Effector memory CD8-positive, alpha-beta T cell (primary cell): ENCODE data around the gene CALML6.

ENCODE experiments used
- ATAC-seq: fragments of 150-1000 bp; cut with Tn5 transposase; replicated peaks from 2 replicates; pipeline ENCODE4 v1.10.0; 2021; ENCODE audit warnings: mild to moderate bottlenecking, moderate library complexity
- DNase-seq, 3 experiments: peaks; one replicate each; pipeline ENCODE4 v3.0.0; 2021
- H3K27ac Mint-ChIP-seq, 2 donors: one replicate each; pipeline ENCODE4 v1.8.0; 2022; ENCODE audit warnings: mild to moderate bottlenecking in 2 of 2, mixed read lengths in 2 of 2, moderate library complexity in 2 of 2
- H3K27me3 Mint-ChIP-seq, 2 donors: one replicate each; pipeline ENCODE4 v1.8.0; 2022; ENCODE audit warnings: mixed read lengths in 2 of 2
- H3K36me3 Mint-ChIP-seq: one replicate; pipeline ENCODE4 v1.8.0; 2022; ENCODE audit warnings: mild to moderate bottlenecking, moderate library complexity, mixed read lengths; ENCODE audit not compliant: insufficient read depth
- H3K4me1 Mint-ChIP-seq, 2 donors: one replicate each; pipeline ENCODE4 v1.8.0; 2022; ENCODE audit warnings: low read depth in 2 of 2, mixed read lengths in 2 of 2
- H3K4me3 Mint-ChIP-seq, 2 donors: one replicate each; pipeline ENCODE4 v1.8.0; 2022; ENCODE audit warnings: mild to moderate bottlenecking in 2 of 2, mixed read lengths in 2 of 2, moderate library complexity in 2 of 2
- H3K9me3 Mint-ChIP-seq, 2 donors: one replicate each; pipeline ENCODE4 v1.8.0; 2022; ENCODE audit warnings: mixed read lengths in 2 of 2

Gene CALML6

DNA sequence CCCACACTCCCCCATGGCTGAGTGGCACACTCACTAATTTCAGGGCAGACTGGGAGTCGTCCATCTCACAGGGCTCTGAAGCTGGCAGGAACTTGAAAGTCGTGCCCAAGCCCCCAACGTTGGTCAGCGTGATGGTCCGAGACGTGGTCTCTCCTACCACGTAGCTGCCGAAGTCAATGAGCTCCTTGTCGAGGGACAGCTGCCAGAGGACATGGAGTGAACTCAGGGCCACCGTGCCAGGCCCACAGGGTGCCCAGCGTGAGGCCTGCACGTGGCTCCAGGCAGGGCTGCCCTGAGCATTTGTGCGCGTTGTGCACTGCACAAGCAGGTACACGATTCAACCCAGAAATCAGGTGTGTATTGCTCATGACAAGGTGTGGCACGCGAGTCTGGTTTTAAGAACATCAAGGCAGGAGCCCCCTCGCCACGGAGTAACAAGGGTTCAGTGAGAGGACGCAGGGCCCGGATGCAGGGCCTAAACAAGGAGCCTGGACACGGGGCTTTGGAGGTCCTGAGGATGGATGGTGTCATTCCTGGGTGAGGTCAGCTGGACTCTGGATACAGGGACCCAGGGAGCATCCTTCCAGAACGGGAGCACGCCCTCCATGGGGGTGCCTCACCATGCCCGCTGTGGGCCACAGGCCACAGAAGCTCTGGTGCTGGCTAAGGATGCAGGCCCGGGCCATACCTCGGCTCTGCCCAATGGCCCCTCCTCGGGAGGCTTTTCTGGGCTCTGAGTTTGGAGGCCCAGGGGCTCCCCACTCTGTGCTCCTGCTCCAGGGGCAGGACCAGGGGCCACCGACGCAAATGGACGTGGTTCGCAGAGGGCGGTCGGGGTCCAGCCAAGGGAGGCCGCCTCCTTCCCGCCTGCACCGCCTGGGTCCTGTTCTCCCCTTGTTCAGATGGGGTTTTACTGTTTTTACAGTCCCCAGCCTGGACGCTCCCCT lies 41.8 kb downstream of the CALML6 start:
- H3K27me3 Mint-ChIP-seq = peaks cover 21 to 67% of the 10 kb centered on the region in 2 donors
- no peak overlapping the region for H3K4me3 Mint-ChIP-seq
- peaks cover 0 to 1% of the 10 kb centered on the region in 2 donors for H3K9me3 Mint-ChIP-seq
- peaks cover 0 to 2% of the 10 kb centered on the region in 2 donors for H3K4me1 Mint-ChIP-seq
- peaks cover 3% of the 10 kb centered on the region for H3K36me3 Mint-ChIP-seq
- DNase-seq = no peak
- ATAC-seq = no peak
- H3K27ac Mint-ChIP-seq = no peak overlapping the region

DNA sequence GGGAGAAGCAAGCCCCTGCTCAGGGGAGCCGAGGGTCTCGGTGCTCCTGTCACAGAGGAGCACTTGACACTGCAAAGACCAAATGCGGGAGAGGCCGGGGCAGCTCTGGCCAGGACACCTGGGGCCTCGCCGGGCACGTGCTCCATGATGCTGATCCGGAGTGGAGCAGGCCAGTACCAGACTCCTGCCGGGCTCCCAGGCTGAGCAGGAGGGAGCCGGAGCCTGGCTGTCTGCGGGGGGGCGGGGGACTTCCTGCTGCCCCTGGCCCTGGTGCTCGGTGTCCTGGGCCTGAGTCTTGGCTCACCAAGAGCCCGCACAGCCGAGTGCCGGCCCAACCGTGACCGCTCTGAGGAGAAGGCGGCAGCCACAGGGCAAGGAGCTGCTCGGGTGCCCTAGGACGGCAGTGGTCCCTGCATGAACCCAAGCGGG lies 42.5 kb downstream of the CALML6 start:
- Mint-ChIP-seq H3K4me3 (no peak overlapping the region), H3K36me3 (peaks cover 3% of the 10 kb centered on the region), H3K4me1 (peaks cover 0 to 3% of the 10 kb centered on the region in 2 donors), H3K27ac (no peak overlapping the region), H3K27me3 (peaks cover 27 to 68% of the 10 kb centered on the region in 2 donors), H3K9me3 (peaks cover 0 to 1% of the 10 kb centered on the region in 2 donors)
- DNase-seq (no peak), ATAC-seq (no peak)

DNA sequence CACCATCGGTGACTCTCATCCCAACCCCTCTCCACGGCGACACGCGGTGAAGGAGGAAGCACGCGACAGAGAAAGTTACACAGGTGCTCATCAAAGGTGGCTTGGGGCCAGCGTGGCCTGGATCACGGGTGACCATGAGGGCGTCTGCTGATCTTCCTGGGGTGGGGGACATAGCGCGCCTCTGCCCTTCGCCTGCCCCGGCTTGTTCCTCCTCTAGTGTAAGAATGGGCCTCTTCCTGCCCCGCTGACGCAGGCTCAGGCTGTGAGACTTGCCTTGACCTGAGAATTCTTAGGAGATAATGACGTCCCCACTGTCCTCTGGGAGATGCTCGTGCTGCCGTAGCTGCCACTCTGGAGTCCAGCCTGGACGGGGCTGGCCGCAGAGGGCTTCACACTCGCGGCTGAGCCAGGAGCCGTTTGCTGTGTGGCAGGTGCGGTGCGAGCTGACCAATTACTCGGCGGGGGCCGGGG lies 43.0 kb downstream of the CALML6 start:
- Mint-ChIP-seq H3K27ac (no peak overlapping the region), H3K36me3 (peaks cover 3% of the 10 kb centered on the region), H3K27me3 (peaks cover 32 to 71% of the 10 kb centered on the region in 2 donors), H3K4me1 (peaks cover 0 to 3% of the 10 kb centered on the region in 2 donors), H3K4me3 (no peak overlapping the region), H3K9me3 (peaks cover 0 to 1% of the 10 kb centered on the region in 2 donors)
- ATAC-seq = no peak
- DNase-seq = no peak

DNA sequence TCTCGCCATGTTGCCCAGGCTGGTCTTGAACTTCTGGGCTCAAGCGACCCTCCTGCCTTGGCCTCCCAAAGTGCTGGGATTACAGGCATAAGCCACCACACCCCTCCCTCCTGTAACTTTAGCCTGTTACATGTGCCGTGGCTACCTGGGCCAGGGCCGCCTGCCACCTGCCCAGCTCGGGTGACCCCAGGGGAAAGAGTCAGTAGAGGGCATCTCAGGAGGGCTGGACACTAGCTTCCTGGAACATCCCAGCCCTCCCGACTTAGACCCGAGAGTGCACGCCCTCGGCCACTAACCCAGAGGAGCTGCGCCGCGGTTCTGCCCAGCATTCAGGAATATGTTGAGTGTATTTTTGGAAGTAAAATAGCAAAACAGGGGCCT lies 44.4 kb downstream of the CALML6 start:
- Mint-ChIP-seq H3K36me3 (peaks cover 3% of the 10 kb centered on the region), H3K27me3 (peaks cover 32 to 73% of the 10 kb centered on the region in 2 donors), H3K9me3 (peaks cover 0 to 1% of the 10 kb centered on the region in 2 donors), H3K27ac (no peak overlapping the region), H3K4me1 (peaks cover 0 to 3% of the 10 kb centered on the region in 2 donors), H3K4me3 (no peak overlapping the region)
- ATAC-seq (no peak), DNase-seq (no peak)

DNA sequence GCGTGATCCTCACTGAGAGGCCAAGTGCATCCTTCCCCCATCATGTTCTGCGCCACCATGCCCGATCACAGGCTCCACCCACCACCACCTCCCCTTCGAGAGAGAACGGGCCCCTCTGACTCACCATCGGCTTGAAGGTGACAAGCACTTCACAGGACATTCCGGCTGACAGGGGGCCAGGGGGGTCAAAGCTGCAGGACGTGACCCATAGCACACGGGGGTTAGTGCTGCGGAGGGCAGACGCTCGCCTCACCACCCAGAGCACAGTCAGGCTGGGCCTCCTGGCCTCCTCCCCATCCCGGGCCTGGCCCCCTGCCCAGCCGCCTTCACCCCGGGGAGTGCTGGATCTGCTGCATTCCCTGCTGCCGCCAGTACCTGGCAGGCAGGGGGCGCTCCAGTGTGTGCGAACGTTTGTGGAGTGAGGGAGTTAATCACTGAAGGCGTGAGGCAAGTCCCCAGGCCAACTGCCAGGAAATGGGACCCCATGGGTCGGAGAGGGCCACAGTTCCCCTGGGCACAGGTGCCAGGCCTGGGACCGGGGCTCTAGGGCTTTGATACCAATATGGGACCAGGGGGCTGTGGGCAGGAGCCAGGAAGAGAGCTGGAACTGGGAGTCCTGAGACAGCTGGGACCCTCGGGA lies 44.9 kb downstream of the CALML6 start:
- ATAC-seq (no peak), DNase-seq (peak; percentile 24 to 31 (median 25))
- Mint-ChIP-seq H3K4me1 (peaks cover 0 to 2% of the 10 kb centered on the region in 2 donors), H3K4me3 (no peak overlapping the region), H3K9me3 (peaks cover 0 to under 1% of the 10 kb centered on the region in 2 donors), H3K36me3 (no peaks in the 10 kb centered on the region), H3K27ac (no peak overlapping the region), H3K27me3 (peaks cover 32 to 73% of the 10 kb centered on the region in 2 donors)

DNA sequence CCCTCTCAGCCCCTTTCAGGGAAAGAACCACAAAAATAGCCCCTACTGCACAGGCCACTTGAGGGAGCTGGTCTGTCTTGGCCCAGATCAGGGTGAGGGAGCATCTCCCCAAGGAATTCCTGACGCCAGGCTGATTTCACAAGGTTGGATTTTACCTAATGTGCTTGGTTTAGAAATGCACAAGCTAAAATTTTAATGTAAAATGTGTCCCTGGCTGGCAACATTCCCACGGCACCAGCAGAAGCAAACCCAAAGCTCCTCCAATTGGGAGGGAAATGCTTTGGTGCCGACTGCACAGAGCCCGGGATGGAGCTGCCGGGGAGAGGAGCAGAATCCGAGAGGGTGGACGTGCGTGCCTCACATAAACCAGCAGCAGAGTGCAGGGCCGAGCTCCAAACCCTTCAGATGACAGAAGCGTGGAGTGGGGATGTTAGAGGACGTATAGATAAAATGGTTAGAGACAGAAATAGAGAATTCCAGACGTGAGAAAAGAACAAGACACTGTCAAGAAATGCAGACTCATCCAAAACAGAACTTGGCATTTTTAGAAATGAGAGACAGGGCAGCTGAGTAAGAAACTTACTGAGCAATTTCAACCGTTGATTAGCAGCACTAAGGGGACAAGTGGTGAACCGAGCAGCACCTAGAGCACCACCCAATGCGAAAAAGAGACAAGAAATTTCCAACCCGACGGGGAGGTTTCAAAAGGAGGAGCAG lies 45.6 kb downstream of the CALML6 start:
- Mint-ChIP-seq H3K4me3 (no peak overlapping the region), H3K36me3 (no peaks in the 10 kb centered on the region), H3K4me1 (peaks cover 0 to 2% of the 10 kb centered on the region in 2 donors), H3K27me3 (peaks cover 32 to 75% of the 10 kb centered on the region in 2 donors), H3K27ac (peak overlapping the region in 1 of 2 donors; percentile 5), H3K9me3 (no peaks in the 10 kb centered on the region)
- no peak for ATAC-seq
- DNase-seq = no peak

DNA sequence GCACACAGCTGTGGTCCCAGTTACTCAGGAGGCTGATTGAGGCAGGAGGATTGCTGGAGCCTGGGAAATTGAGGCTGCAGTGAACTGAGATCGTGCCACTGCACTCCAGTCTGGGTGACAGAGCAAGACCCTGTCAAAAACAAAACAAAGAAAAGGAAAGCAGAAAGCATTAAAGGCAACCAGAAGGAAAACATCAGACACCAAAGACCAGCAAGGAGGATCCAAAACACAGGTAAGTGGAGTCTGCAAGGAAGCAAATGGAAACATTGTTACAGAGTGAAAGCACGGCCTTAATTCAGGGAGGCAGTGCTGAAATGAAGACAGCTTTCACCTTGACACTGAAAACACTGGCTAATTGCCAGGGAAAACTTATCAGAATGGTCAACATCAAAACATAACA lies 47.7 kb downstream of the CALML6 start:
- Mint-ChIP-seq H3K36me3 (no peaks in the 10 kb centered on the region), H3K27ac (peak overlapping the region in 1 of 2 donors; percentile 62), H3K9me3 (no peaks in the 10 kb centered on the region), H3K4me3 (no peak overlapping the region), H3K27me3 (peaks cover 37 to 72% of the 10 kb centered on the region in 2 donors), H3K4me1 (peaks cover 0 to 2% of the 10 kb centered on the region in 2 donors)
- ATAC-seq (no peak), DNase-seq (no peak)

DNA sequence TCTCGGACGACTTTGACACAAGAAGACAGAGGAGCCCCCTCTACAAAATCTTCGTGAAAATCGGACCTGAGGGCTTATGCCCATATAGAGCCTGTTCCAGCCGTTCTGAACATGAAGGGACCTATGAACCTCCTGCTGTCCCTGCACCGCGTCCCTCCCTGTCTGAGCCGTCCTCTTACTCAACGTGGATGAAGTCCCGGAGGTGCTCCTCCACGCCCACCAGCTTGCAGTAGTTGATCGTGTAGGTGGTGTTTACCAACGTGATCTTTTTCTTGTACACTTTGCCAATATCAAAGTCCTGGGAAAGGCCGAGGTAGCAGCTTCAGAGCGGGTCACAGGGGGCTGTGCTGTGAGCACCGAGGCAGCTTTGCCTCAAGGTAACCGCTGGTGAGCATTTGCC lies 48.5 kb downstream of the CALML6 start:
- Mint-ChIP-seq H3K4me1 (peaks cover 0 to 2% of the 10 kb centered on the region in 2 donors), H3K27ac (no peak overlapping the region), H3K27me3 (peaks cover 32 to 63% of the 10 kb centered on the region in 2 donors), H3K9me3 (no peaks in the 10 kb centered on the region), H3K4me3 (no peak overlapping the region), H3K36me3 (no peaks in the 10 kb centered on the region)
- ATAC-seq (no peak), DNase-seq (no peak)

DNA sequence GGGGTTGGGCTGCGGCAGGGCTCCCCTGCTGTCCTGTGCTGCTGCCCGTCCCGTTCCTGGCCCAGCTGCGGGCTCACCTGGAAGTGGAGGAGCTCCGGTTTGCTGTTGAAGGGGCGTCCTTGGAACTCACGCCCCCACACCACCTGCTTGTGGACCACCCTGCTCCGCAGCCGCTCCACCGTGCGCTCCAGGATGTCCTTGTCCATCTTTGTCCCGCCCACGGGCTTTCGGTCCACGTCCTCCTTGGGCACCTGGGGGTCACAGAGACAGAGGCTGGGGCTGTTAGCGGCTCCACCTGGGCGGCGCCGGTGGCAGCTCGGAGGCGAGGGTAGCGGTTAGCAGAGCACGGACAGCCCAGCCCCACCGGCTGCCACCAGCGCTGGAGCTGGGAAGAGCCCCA lies 49.8 kb downstream of the CALML6 start:
- no peaks in the 10 kb centered on the region for H3K36me3 Mint-ChIP-seq
- H3K4me1 Mint-ChIP-seq = peaks cover 0 to 2% of the 10 kb centered on the region in 2 donors
- no peak for ATAC-seq
- peaks cover 32 to 51% of the 10 kb centered on the region in 2 donors for H3K27me3 Mint-ChIP-seq
- no peak for DNase-seq
- H3K9me3 Mint-ChIP-seq = no peaks in the 10 kb centered on the region
- no peak overlapping the region for H3K4me3 Mint-ChIP-seq
- no peak overlapping the region for H3K27ac Mint-ChIP-seq

DNA sequence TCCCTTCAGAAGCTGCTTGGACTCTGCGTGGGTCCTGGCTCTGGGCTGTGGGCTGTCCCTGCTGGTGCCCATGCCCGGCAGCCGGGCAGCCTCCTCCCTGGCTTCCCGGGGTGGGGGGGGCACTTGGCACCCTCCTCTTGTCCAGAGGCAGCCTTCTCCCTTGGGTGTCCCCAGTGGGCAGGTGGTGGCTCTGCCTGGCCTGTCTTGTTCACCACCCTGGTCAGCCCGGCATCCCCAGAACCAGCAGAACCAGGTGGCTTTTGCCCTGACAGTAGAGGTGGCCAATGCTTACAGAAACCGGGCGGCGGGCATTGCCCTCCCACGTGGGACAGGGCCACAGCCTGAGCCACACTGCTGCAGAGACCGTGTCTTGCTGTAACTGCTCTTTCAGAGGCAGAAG lies 50.5 kb downstream of the CALML6 start:
- H3K27me3 Mint-ChIP-seq = peaks cover 30 to 44% of the 10 kb centered on the region in 2 donors
- H3K27ac Mint-ChIP-seq = no peak overlapping the region
- ATAC-seq = no peak
- no peak overlapping the region for H3K4me3 Mint-ChIP-seq
- H3K4me1 Mint-ChIP-seq = peaks cover 0 to 2% of the 10 kb centered on the region in 2 donors
- no peaks in the 10 kb centered on the region for H3K36me3 Mint-ChIP-seq
- no peak for DNase-seq
- H3K9me3 Mint-ChIP-seq = no peaks in the 10 kb centered on the region

DNA sequence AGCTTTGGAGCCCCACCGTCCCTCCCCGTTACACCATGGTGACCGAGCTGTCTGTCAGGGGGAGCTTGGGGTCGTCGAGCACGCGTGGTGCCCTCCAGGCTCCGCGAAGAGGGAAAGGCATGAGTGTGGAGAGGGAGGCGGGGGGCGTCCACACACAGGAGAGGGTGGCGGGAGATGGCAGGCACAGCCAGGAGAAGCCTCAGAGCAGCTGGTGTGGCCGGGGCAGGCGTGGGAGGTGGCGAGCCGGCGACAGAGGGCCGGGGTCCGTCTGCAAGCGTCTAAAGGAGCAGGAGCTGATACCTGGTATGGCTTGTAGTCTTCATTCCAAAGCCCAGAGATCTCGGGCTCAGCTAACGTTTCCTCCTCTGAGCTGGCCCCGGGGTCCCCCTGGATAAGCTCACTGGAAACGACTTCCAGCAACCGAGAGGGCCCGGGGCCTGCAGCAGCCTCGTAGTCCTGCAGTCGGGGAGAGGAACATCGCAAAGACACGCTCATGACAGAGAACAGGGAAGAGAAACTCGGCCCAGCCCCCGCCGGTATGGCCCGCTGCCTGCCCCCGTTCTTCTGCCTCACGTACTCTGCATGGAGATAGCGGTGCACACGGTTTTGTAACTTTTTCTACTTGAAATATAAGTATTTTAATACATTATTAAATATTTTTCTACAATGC lies 51.1 kb downstream of the CALML6 start:
- H3K4me3 Mint-ChIP-seq = no peak overlapping the region
- H3K9me3 Mint-ChIP-seq = no peaks in the 10 kb centered on the region
- DNase-seq (no peak), ATAC-seq (no peak)
- H3K27ac Mint-ChIP-seq = no peak overlapping the region
- H3K4me1 Mint-ChIP-seq = peaks cover 0 to 2% of the 10 kb centered on the region in 2 donors
- H3K36me3 Mint-ChIP-seq = no peaks in the 10 kb centered on the region
- H3K27me3 Mint-ChIP-seq = peaks cover 23 to 37% of the 10 kb centered on the region in 2 donors
